Activated T-cell treated with anti-CD3 and anti-CD28 coated beads, Interleukin-2, amount 50 U/mL, for 72 hours (primary cell): Measurements from ENCODE around the gene RBBP4. TPM values are rescaled to one million over a fixed set of nuclear protein-coding genes. Genes with fewer than 3 reads are reported as not detected.

Experiments used
- ATAC-seq, 2 donors: fragments of 150-1000 bp; cut with Tn5 transposase; replicated peaks in 1 of 2; 2 replicates each; pipeline ENCODE4 v1.10.0; 2021; ENCODE audit warnings: moderate library complexity in 2 of 2, mild to moderate bottlenecking in 1 of 2
- DNase-seq, 2 donors: peaks; one replicate each; pipeline ENCODE4 v3.0.0; 2021 to 2022; ENCODE audit warnings: mixed read lengths in 1 of 2
- H3K27ac Mint-ChIP-seq: one replicate; pipeline ENCODE4 v1.8.0; 2022; ENCODE audit warnings: mild to moderate bottlenecking, moderate library complexity, mixed read lengths
- H3K27me3 Mint-ChIP-seq: one replicate; pipeline ENCODE4 v1.8.0; 2022; ENCODE audit warnings: low read depth, mixed read lengths
- H3K36me3 Mint-ChIP-seq, 2 donors: one replicate each; pipeline ENCODE4 v1.8.0; 2022; ENCODE audit warnings: mixed read lengths in 2 of 2, mild to moderate bottlenecking in 1 of 2; ENCODE audit not compliant: insufficient read depth in 2 of 2
- H3K4me1 Mint-ChIP-seq: one replicate; pipeline ENCODE4 v1.8.0; 2022; ENCODE audit warnings: low read depth, mixed read lengths
- H3K4me3 Mint-ChIP-seq, 2 donors: one replicate each; pipeline ENCODE4 v1.8.0; 2022; ENCODE audit warnings: mild to moderate bottlenecking in 2 of 2, mixed read lengths in 2 of 2, moderate library complexity in 2 of 2
- H3K9me3 Mint-ChIP-seq, 2 donors: one replicate each; pipeline ENCODE4 v1.8.0; 2022; ENCODE audit warnings: mixed read lengths in 2 of 2
- total RNA-seq, 2 donors: library from RNA; stranded (reverse); gene quantifications; one replicate each; pipeline ENCODE4 v1.2.3, GENCODE V29; 2022

RBBP4 gene
- total RNA-seq: 100 to 1,000 TPM; 252 to 274 TPM

- no peaks in the 10 kb centered on the region for H3K9me3 Mint-ChIP-seq
- H3K4me1 Mint-ChIP-seq: peaks cover 62% of the 10 kb centered on the region
- peaks cover 19 to 38% of the 10 kb centered on the region in 2 donors for H3K36me3 Mint-ChIP-seq
- H3K27ac Mint-ChIP-seq: peak within 1 kb of the TSS; percentile 100
- peak within 1 kb of the TSS; percentile 95 to 96 for H3K4me3 Mint-ChIP-seq
- no peaks in the 10 kb centered on the region for H3K27me3 Mint-ChIP-seq
- ATAC-seq (peak; percentile 89 to 91), DNase-seq (peak; percentile 99 to 100)
Observed at GRCh38 chr1:32650752-32651460, at the start of gene RBBP4. Gene RBBP4 (plus strand): TSS chr1:32651208. CDS start chr1:32651307, 99 bp downstream.

DNA sequence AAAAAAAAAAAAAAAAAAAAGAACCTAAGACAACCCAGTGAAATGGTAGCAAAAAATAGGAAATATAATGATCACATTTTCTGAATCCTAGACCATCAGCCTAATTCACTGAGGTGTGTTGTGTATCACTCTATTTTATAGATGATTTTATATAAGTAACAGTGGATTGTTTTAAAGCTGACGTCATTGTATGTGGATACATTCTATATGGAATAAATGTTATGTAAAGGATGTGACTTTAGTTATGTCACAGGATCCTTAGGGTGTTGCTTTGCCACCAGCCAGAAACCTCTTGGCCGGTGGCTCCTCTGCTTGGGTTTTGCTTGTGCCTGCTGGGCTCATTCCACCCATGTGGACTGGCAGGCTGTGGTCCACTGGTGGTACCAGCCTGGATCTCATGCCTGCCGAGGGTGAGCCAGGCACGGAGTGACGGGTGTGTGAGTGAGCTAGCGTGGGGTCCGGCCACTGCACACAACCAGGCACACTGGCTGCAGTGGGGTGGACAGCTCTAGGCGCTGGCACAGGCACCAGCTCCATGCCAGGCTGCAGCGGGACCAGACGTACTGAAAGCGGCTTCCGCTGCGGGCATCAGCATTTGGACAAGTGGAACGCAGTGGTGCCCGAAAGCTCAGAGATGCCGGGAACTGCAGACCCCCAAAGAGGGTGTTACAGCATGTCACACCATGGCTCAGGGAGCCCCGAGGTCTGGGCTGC, 45.1 kb upstream of the RBBP4 start:
- no peak overlapping the region for H3K27ac Mint-ChIP-seq
- DNase-seq: no peak
- H3K36me3 Mint-ChIP-seq: no peaks in the 10 kb centered on the region
- H3K4me1 Mint-ChIP-seq: no peaks in the 10 kb centered on the region
- H3K4me3 Mint-ChIP-seq: no peak overlapping the region
- no peak for ATAC-seq
- H3K27me3 Mint-ChIP-seq: no peaks in the 10 kb centered on the region
- H3K9me3 Mint-ChIP-seq: no peaks in the 10 kb centered on the region

GRCh38 chr1:32606565-32607371, 44.2 kb upstream of the RBBP4 start:
- DNase-seq: no peak
- H3K36me3 Mint-ChIP-seq: no peaks in the 10 kb centered on the region
- H3K27me3 Mint-ChIP-seq: no peaks in the 10 kb centered on the region
- no peak overlapping the region for H3K4me3 Mint-ChIP-seq
- H3K9me3 Mint-ChIP-seq: no peaks in the 10 kb centered on the region
- no peaks in the 10 kb centered on the region for H3K4me1 Mint-ChIP-seq
- H3K27ac Mint-ChIP-seq: no peak overlapping the region
- ATAC-seq: no peak

DNA sequence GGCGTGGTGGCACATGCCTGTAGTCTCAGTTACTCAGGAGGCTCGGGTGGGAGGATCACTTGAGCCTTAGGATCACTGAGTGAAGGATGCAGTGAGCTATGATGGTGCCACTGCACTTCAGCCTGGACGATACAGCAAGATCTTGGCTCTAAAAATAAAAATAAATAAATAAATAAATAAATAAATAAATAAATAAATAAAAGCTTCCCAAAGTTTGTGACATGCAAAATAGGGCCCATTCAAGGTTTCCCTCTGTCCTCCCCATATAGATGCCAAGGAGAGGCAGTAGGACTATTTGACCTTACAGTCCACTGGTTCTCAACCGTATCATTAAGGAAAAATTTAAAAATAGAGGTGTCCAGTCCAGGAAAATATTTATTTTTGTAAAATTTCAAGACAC, 41.8 kb upstream of the RBBP4 start:
- H3K27me3 Mint-ChIP-seq: peaks cover 7% of the 10 kb centered on the region
- ATAC-seq (no peak), DNase-seq (no peak)
- H3K4me3 Mint-ChIP-seq: no peak overlapping the region
- H3K36me3 Mint-ChIP-seq: no peaks in the 10 kb centered on the region
- peaks cover 11% of the 10 kb centered on the region for H3K4me1 Mint-ChIP-seq
- no peak overlapping the region for H3K27ac Mint-ChIP-seq
- no peaks in the 10 kb centered on the region for H3K9me3 Mint-ChIP-seq

- H3K4me3 Mint-ChIP-seq: peak overlapping the region; percentile 66 to 75
- peaks cover 7% of the 10 kb centered on the region for H3K27me3 Mint-ChIP-seq
- H3K4me1 Mint-ChIP-seq: peaks cover 11% of the 10 kb centered on the region
- no peaks in the 10 kb centered on the region for H3K9me3 Mint-ChIP-seq
- ATAC-seq: no peak
- no peak for DNase-seq
- H3K27ac Mint-ChIP-seq: no peak overlapping the region
- H3K36me3 Mint-ChIP-seq: no peaks in the 10 kb centered on the region
Observed at GRCh38 chr1:32611859-32612188, 39.2 kb upstream of the RBBP4 start.

DNA sequence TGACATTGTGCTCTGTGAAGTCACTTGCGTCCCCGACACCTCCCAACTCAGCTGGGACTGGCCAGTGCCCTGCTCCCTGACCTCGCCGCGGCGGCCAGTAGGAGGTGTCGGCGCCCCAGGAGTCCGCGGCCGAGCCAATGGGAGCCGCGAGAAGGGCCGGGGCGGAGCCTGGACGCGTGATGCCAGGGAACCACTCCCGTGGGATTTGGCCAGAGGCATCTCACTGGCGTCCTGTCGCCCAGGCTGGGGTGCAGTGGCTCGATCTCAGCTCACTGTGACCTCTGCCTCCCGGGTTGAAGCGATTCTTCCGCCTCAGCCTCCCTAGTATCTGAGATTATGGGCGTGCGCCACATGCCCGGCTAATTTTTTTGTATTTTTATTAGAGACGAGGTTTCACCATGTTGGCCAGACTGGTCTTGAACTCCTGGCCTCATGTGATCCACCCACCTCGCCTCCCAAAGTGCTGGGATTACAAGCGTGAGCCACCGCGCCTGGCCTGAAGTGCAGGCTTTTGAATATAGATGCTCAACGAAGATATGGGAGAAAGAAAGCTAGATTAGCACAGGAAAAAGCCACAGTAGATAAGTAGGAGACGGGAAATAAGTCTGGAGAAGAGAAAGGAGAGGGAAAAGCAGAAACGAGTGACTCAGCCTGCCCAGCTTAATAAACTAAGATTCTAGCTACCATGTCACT, 38.7 kb upstream of the RBBP4 start:
- Mint-ChIP-seq H3K27ac (no peak overlapping the region), H3K4me1 (peaks cover 11% of the 10 kb centered on the region), H3K27me3 (peaks cover 7% of the 10 kb centered on the region), H3K9me3 (no peaks in the 10 kb centered on the region), H3K4me3 (peak overlapping the region; percentile 66 to 75), H3K36me3 (no peaks in the 10 kb centered on the region)
- ATAC-seq (peak; percentile 97 to 99), DNase-seq (peak; percentile 67 to 69)

DNA sequence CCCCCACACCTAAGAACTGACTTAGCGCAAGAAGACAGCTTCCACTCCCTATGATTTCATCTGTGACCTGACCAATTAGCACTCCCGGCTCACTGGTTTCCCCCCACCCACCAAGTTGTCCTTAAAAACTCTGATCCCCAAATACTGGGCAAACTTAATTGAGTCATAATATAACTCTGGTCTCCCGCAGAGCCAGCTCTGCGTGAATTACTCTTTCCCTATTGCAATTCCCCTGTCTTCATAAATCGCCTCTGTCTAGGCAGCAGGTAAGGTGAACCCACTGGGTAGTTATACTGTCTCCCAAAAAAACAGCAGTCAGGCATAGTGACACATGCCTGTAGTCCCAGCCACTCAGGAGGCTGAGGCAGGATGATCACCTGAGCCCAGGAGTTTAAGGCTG, 37.5 kb upstream of the RBBP4 start:
- Mint-ChIP-seq H3K27me3 (peaks cover 7% of the 10 kb centered on the region), H3K9me3 (no peaks in the 10 kb centered on the region), H3K36me3 (no peaks in the 10 kb centered on the region), H3K4me3 (no peak overlapping the region), H3K27ac (no peak overlapping the region), H3K4me1 (peaks cover 11% of the 10 kb centered on the region)
- ATAC-seq (no peak), DNase-seq (no peak)

- H3K36me3 Mint-ChIP-seq: peaks cover 4 to 16% of the 10 kb centered on the region in 2 donors
- no peaks in the 10 kb centered on the region for H3K9me3 Mint-ChIP-seq
- H3K27me3 Mint-ChIP-seq: no peaks in the 10 kb centered on the region
- H3K4me1 Mint-ChIP-seq: peaks cover 34% of the 10 kb centered on the region
- no peak overlapping the region for H3K27ac Mint-ChIP-seq
- no peak for DNase-seq
- no peak overlapping the region for H3K4me3 Mint-ChIP-seq
- no peak for ATAC-seq
Observed at GRCh38 chr1:32618673-32619221, 32.3 kb upstream of the RBBP4 start.

- Mint-ChIP-seq H3K4me3 (no peak overlapping the region), H3K4me1 (peaks cover 46% of the 10 kb centered on the region), H3K27me3 (no peaks in the 10 kb centered on the region), H3K9me3 (peaks cover 0 to 2% of the 10 kb centered on the region in 2 donors), H3K36me3 (peaks cover 4 to 21% of the 10 kb centered on the region in 2 donors), H3K27ac (peak overlapping the region; percentile 51)
- peak; percentile 43 to 57 for ATAC-seq
- DNase-seq: no peak
Observed at GRCh38 chr1:32619701-32620485, 31.1 kb upstream of the RBBP4 start.

DNA sequence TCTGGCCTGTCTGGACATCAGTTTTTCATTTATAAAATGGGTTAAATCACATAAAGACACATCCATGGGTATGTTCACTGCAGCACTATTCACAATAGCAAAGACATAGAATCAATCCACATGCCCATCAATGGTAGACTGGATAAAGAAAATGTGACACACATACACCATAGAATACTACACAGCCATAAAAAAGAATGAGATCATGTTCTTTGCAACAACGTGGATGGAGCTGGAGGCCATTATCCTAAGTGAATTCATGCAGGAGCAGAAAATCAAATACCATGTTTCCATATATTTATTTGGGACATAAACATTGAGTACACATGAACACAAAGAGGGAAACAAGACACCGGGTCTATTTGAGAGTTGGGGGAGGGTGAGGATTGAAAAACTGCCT, 28.8 kb upstream of the RBBP4 start:
- DNase-seq (no peak), ATAC-seq (no peak)
- Mint-ChIP-seq H3K27me3 (no peaks in the 10 kb centered on the region), H3K36me3 (peaks cover 4 to 22% of the 10 kb centered on the region in 2 donors), H3K4me3 (no peak overlapping the region), H3K4me1 (peaks cover 52% of the 10 kb centered on the region), H3K27ac (no peak overlapping the region), H3K9me3 (peaks cover 0 to 2% of the 10 kb centered on the region in 2 donors)

DNA sequence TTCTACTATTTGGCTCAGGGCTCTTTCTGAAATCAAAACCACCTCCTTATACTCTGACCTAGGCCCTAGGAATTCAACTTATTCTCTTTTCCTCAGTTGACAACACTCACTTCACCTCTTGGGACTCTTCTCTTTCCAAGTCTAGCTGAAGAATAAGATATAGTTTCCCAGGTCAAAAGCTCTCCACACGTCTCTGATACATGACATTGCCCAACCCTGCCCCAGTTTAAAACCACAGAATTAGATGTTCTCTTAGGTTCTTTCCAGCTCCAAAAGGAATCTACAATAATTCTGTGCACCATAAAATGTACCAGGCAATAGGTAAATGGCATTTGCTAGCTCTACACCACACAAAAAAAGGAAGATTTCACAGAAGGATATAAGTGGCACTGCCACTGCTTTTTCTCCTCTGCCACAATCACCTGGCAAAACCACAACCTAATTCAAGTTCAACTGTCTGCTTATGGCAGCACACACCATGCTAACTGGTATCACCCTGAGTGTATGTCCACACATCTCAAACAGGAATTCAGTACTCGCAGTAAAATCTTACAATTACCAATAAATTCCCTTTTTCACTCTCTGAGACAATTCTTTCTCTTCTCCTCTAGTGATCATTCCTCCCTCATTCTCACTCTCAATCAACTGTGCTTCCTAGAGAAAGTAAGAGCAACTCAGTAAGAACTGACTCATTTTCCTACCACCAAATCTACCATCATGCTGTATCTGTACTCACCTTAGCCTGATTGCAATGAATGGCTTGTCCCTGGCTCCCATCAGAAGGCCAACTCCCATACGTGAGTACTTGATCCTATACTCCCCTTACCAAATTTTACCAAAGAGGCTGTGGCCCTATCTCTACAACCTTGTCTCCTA, 28.0 kb upstream of the RBBP4 start:
- no peaks in the 10 kb centered on the region for H3K27me3 Mint-ChIP-seq
- H3K4me1 Mint-ChIP-seq: peaks cover 60% of the 10 kb centered on the region
- DNase-seq: peak in 1 of 2 donors; percentile 17
- ATAC-seq: peak; percentile 86 to 93
- H3K36me3 Mint-ChIP-seq: peaks cover 4 to 25% of the 10 kb centered on the region in 2 donors
- H3K9me3 Mint-ChIP-seq: peaks cover 0 to 2% of the 10 kb centered on the region in 2 donors
- H3K27ac Mint-ChIP-seq: peak overlapping the region; percentile 69
- peak overlapping the region; percentile 5 to 6 for H3K4me3 Mint-ChIP-seq
